Astrocyte of the spinal cord (primary cell): ENCODE results near the gene ITGB8.

Experiments
- DNase-seq: peaks from one replicate; pipeline ENCODE4 v3.0.0; 2011; ENCODE audit warnings: low read depth, low spot score
- H3K4me3 ChIP-seq: 2 replicates; pipeline ENCODE4 v1.5.1; 2011; ENCODE audit warnings: low read depth, mild to moderate bottlenecking, low read length, moderate library complexity
- CTCF ChIP-seq: IDR thresholded peaks from 2 replicates; pipeline ENCODE4 v1.5.1; 2012; ENCODE audit warnings: low read depth, mild to moderate bottlenecking, low read length, inconsistent platforms
- in situ Hi-C: cut with HindIII; loops from 2 replicates; pipeline ENCODE4 v1.10.0; 2017; ENCODE audit warnings: low sequenced_read_pairs

The ITGB8 gene

GRCh38 chr7:20441991-20442441 lies 111.3 kb downstream of the ITGB8 start:
- H3K4me3 ChIP-seq: no peak overlapping the region
- TF ChIP-seq CTCF: no peak
- DNase-seq: no peak
- in situ Hi-C loops: no loop called here

DNA sequence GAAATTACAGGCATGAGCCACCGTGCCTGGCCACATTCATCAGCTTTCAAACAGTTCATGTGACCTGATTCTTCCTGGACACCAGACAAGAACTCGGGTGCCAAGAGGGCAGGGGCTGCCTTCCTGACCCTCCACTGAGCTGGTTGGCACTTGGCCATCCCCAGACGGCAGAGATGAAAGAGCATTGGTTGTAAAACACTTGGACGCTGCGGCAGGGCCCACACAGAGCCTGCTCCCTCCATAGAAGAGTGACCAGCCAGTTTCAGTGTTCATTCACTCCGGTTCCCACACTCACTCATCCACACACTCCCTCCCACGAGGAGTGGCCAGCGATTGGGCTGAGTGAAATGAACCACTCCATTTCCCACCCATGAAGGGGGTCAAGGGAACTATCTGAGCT lies 112.3 kb downstream of the ITGB8 start:
- DNase-seq: no peak
- H3K4me3 ChIP-seq: no peak overlapping the region
- no peak for TF ChIP-seq CTCF
- in situ Hi-C loops: no loop called here

DNA sequence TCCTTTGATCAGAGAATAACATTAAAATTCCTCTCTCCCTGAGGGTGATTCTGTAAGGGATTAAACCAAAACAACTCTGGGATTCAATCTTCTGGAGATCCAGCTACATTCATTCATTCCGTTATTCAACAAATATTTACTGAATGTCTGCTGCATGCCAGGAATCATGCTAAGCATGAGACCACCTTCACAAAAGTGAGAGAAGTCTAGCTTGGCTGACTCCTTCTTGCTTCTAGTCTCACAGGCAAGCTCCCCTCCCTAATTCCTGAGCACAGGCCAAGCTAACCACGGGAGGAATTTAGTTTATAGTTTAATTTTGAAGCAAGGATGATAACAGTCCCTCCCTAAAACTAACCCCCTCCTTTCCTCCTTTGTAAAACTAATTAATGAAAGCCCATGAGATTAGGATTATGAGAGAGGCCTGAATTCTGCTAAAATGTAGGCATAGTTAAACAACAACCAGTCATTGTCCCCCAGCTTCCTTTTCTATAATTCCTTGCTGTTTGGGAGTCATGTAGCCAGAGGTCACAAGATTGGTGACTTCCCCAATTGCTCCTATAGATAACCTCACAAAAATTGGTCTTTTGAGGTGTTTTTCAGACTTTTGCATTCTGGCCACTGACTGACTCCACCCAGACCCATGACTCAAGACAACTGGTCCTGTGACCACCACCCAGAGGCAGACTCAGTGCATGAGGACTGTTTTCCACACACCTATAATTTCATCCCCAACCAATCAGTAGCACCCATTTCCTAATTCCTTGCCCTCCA lies 113.5 kb downstream of the ITGB8 start:
- in situ Hi-C loops: no loop called here
- no peak overlapping the region for H3K4me3 ChIP-seq
- no peak for TF ChIP-seq CTCF
- DNase-seq: peak; percentile 20

DNA sequence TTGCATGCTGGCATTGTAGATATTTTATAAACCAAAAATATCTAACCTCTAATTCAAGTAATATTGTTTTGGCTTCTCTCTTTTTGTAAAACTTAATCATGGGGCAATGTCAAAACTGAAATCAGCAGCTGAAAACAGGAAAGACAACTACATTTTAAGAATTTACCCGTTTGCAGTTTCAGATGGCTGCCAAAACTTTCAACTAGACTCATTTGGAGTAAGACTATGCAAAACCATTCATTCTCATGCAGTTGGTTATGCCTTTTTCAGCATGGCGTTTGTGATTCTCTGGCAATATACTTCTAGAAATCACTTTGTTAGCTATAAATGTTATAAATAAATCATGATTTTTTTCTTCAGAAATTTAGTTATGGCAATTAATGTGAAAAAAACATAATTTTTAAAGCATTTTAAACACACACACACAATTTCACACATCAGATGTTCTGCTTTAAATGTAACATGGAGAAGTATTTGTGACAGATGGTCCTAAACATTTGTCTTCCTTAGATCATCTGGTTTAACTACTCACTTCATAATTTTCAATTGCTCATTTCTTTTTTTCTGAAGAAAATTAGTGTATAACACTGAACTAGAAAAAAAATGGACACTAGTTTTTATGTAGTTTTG lies 116.4 kb downstream of the ITGB8 start:
- no peak for TF ChIP-seq CTCF
- in situ Hi-C loops: no loop called here
- no peak overlapping the region for H3K4me3 ChIP-seq
- no peak for DNase-seq

DNA sequence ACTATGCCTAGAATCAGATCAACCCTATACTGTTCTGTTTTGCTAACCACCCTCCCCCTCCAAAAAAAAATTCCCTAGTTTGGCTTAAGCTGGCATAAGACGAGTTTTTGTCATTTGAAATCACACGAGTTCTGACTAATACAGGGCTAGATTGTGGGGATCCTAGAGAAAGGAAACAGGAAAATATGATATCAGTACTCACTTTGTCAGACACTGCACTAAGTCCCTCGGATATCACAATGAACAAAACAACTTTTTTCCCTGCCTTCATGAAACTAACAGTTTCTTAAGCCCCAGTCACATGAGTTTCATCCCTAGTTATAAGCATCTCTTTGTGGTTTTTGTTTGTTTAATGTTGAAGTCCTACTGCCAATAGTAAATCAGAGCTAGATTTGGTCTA lies 118.5 kb downstream of the ITGB8 start:
- TF ChIP-seq CTCF: no peak
- in situ Hi-C loops: no loop called here
- H3K4me3 ChIP-seq: no peak overlapping the region
- no peak for DNase-seq

- in situ Hi-C loops: no loop called here
- DNase-seq: no peak
These were observed 119.8 kb downstream of the ITGB8 start for GRCh38 chr7:20450536-20450935.

More at GRCh38 chr7:20450536-20450935, 119.8 kb downstream of the ITGB8 start:
- no peak overlapping the region for H3K4me3 ChIP-seq
- no peak for TF ChIP-seq CTCF
